Measurements from ENCODE around the gene CADM2.

The CADM2 gene

DNA sequence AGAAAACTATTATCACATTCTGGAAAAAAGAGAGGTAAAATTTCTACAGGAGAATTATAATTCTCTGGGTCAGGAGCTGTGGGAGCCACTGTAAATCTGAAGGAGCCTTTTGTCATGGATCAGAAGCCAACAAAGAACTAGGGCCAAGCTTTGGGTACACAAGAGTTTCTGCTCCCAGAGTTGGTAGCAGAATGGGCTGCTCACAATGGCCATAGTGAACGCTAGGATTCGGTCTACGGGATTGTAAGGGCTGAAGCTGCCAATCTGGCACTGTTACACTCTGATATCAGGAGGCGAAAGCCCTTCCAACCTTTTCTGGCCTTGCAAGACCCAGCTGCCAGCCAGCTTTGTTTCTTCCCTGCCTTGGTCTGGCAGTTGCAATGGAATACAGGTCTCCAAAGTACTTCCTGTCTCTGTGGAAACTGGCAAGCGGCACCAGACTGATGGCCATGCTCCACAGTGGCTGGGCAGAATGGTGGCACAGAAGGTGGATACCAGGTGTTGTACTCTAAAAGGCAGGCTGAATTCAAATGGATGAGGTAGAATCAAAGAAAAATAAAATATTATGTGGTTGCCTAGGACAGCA, 831.7 kb downstream of the CADM2 start:
- Histone ChIP-seq H3K4me3 (no peak overlapping the region), H3K27ac (no peak overlapping the region)
- DNase-seq (ENCODE audit: low spot score) = no peak
- TF ChIP-seq, protein P1, sequence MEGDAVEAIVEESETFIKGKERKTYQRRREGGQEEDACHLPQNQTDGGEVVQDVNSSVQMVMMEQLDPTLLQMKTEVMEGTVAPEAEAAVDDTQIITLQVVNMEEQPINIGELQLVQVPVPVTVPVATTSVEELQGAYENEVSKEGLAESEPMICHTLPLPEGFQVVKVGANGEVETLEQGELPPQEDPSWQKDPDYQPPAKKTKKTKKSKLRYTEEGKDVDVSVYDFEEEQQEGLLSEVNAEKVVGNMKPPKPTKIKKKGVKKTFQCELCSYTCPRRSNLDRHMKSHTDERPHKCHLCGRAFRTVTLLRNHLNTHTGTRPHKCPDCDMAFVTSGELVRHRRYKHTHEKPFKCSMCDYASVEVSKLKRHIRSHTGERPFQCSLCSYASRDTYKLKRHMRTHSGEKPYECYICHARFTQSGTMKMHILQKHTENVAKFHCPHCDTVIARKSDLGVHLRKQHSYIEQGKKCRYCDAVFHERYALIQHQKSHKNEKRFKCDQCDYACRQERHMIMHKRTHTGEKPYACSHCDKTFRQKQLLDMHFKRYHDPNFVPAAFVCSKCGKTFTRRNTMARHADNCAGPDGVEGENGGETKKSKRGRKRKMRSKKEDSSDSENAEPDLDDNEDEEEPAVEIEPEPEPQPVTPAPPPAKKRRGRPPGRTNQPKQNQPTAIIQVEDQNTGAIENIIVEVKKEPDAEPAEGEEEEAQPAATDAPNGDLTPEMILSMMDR (IDR thresholded peaks at IDR 0.05) = no peak

DNA sequence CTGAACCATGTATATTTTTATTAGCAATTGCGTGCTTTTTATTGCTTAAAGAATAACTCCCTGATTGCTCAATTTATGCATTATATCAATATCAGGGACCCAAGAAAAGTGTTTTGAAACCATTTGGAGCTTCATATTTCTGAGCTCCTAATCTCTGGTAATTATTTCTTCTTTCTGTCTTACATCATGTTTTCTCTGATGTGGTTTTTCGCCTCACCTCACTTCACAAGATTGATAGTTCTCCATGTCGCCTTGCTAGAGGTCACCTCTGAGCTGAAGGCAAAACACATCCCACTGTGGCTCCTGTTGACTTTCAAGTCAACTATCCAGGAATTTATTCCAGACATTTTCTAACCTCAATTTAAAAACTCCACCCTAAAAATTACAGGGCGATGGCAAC, 837.4 kb downstream of the CADM2 start:
- Histone ChIP-seq H3K4me3 (no peak overlapping the region), H3K27ac (no peak overlapping the region)
- DNase-seq (ENCODE audit: low spot score) = no peak
- TF ChIP-seq, protein P1 (IDR thresholded peaks at IDR 0.05) = no peak

- no peak overlapping the region for H3K27ac ChIP-seq
- TF ChIP-seq, protein P1 (IDR thresholded peaks at IDR 0.05) = no peak
- no peak for DNase-seq (ENCODE audit: low spot score)
- no peak overlapping the region for H3K4me3 ChIP-seq
These were observed 841.9 kb downstream of the CADM2 start for GRCh38 chr3:85800676-85801075.

DNA sequence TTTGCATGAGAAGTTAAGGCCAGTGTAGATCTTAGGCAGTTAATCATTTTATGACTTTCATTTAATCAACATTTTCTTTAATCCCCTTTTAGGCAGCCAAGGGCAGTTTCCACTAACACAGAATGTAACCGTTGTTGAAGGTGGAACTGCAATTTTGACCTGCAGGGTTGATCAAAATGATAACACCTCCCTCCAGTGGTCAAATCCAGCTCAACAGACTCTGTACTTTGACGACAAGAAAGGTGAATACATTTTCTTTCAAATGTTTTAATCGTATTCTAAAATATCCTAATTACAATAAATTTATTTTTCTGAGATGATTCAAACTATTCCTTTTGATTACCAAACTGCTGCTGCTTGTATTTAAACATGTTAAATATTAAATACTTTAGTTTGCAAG, 843.2 kb downstream of the CADM2 start:
- DNase-seq (ENCODE audit: low spot score) = no peak
- H3K27ac ChIP-seq = no peak overlapping the region
- TF ChIP-seq, protein P1 (IDR thresholded peaks at IDR 0.05) = no peak
- no peak overlapping the region for H3K4me3 ChIP-seq

DNA sequence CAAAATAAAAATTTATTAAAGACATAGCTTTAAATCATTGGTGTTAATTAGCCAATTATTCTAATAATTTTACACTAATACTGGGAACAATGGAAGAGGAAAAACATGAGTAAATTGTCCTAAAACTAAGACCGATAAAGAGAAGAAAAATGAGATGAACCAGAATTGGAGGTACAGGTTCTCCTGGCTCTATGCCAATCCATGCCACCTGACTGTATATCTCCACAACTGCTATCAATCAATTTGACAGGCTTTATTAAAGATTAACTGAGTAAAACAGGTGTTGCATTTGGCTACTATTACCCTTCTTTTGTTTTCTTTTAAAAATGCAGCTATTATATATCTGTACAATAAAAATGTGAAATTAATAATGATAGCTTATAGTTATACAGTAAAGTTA, 850.0 kb downstream of the CADM2 start:
- H3K4me3 ChIP-seq = no peak overlapping the region
- no peak for DNase-seq (ENCODE audit: low spot score)
- TF ChIP-seq, protein P1 (IDR thresholded peaks at IDR 0.05) = no peak
- no peak overlapping the region for H3K27ac ChIP-seq

GRCh38 chr3:85821130-85821756, 862.5 kb downstream of the CADM2 start:
- no peak for DNase-seq (ENCODE audit: low spot score)
- Histone ChIP-seq H3K4me3 (no peak overlapping the region), H3K27ac (no peak overlapping the region)
- TF ChIP-seq, protein P1 (IDR thresholded peaks at IDR 0.05) = no peak

- Histone ChIP-seq H3K27ac (no peak overlapping the region), H3K4me3 (no peak overlapping the region)
- no peak for DNase-seq (ENCODE audit: low spot score)
- TF ChIP-seq, protein P1 (IDR thresholded peaks at IDR 0.05) = no peak
These were observed 877.2 kb downstream of the CADM2 start for GRCh38 chr3:85835857-85836440.

All from coronary artery (tissue), 2 donors.